Fibroblast of mammary gland (primary cell): ENCODE results near the gene KLF1.
A peak's percentile ranks its signal among the peaks of the same experiment; 100 is the strongest.
"Not testable (repeated sequence)": the region's sequence is repeated elsewhere in the genome, so short reads cannot be mapped to it uniquely, and the experiment has no call there.

ENCODE experiments used
- DNase-seq: peaks from one replicate; pipeline ENCODE4 v3.0.0-alpha.2; 2010; ENCODE audit warnings: low read depth
- H3K4me3 ChIP-seq: 2 replicates; pipeline ENCODE4 v1.5.1; 2011; ENCODE audit warnings: low read depth, mild to moderate bottlenecking, low read length, moderate library complexity; ENCODE audit not compliant: control insufficient read depth
- CTCF ChIP-seq: conservative IDR thresholded peaks from 2 replicates; pipeline ENCODE4 v1.5.1; 2011; ENCODE audit warnings: low read depth, low read length, inconsistent platforms; ENCODE audit not compliant: control insufficient read depth, insufficient read depth

Gene KLF1

GRCh38 chr19:12890787-12891552 is 4.0 kb upstream of the KLF1 start, which contains the start of gene GCDH:
Gene GCDH (plus strand): TSS chr19:12891160. CDS start chr19:12891305, 145 bp downstream.
- no peak for TF ChIP-seq CTCF
- peak within 1 kb of the TSS; percentile 88 for H3K4me3 ChIP-seq
- DNase-seq, result peak; percentile 98

- H3K4me3 ChIP-seq, result peak overlapping the region; percentile 31
- not testable (repeated sequence) for DNase-seq
Measured at GRCh38 chr19:12890299-12890786, 3.3 kb upstream of the KLF1 start.

- DNase-seq, result no peak
- no peak overlapping the region for H3K4me3 ChIP-seq
Measured at GRCh38 chr19:12888006-12888603, 1.1 kb upstream of the KLF1 start.

GRCh38 chr19:12886651-12886968 is 391 bp downstream of the KLF1 start:
- TF ChIP-seq CTCF, result no peak
- no peak overlapping the region for H3K4me3 ChIP-seq
- no peak for DNase-seq

More at GRCh38 chr19:12888006-12888603, 1.1 kb upstream of the KLF1 start:
- TF ChIP-seq CTCF, result no peak

GRCh38 chr19:12885749-12886650 is 1.0 kb downstream of the KLF1 start:
- no peak overlapping the region for H3K4me3 ChIP-seq
- no peak for TF ChIP-seq CTCF
- no peak for DNase-seq

- peak; percentile 39 for TF ChIP-seq CTCF
- peak overlapping the region; percentile 7 for H3K4me3 ChIP-seq
- DNase-seq, result peak; percentile 46
Measured at GRCh38 chr19:12884926-12885748, 1.9 kb downstream of the KLF1 start.

GRCh38 chr19:12884627-12884925 is 2.4 kb downstream of the KLF1 start:
- TF ChIP-seq CTCF, result no peak
- DNase-seq, result no peak
- H3K4me3 ChIP-seq, result no peak overlapping the region
